Activated CD8-positive, alpha-beta memory T cell treated with anti-CD3 and anti-CD28 coated beads for 4 hours (primary cell): ENCODE measurements around the gene RNF113B.

Experiments
- DNase-seq, 2 donors: peaks; one replicate each; pipeline ENCODE4 v3.0.0-alpha.2; 2020; ENCODE audit warnings: low read depth in 2 of 2

RNF113B gene

DNA sequence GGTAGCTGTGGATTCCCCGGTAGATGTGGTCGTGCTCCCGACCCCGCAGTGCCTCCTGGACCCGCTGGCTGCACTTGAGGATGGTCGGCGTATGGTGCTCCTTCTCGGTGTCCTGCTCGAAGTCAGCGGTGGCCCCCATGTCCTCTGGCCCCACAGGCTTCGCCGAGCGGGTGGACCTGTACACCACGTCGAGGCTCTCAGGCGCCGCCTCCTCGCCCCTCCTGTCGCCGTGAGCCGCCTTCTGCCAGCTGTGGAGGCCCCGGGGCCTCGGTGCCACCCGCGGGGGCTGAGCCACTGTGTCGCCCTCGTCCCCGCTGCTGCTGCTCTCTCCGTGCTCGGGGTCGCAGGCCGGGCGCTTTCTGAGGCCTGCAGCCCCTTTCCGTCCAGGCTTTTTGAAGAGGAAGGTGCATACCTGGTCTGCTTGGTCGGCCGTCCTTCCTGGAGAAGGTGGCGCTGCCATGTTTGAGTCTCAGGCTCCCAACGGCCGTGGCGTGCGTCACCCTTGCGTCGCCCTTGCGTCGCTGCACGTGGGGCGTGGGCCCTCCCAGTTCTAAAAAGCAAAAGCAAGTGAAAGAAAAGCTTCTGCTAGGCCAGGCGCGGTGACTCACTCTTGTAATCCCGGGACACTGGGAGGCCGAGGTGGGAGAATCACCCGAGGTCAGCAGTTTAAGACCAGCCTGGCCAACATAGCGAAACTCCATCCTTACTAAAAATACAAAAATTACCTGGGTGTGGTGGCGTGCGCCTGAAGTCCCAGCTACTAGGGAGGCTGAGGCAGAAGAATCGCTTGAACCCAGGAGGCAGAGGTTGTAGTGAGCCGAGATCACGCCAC, at the start of gene RNF113B:
RNF113B (minus strand) TSS at position 493 of the 832 bp plus-strand sequence; CDS start at position 460, 33 bp downstream.
- DNase-seq, result no peak

DNA sequence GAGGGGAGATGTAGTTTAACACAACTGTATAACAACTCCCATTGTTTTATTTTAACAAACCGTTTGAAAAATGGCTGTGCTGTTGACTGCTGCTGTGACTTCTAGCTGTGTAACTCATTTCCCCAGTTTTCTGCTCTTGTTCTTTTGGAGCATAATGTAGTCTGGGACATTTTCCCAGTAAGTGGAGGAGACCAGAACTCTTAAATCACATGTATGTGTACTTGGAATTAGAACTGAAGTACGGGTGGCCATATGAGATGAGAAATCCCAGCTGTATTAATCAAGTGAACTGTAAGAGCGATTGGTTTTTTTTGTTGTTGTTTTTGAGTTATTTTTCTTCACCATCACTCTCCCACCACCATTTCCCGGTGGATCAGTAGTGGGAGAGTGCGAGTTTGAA, 49.4 kb upstream of the RNF113B start:
- DNase-seq, result no peak

DNA sequence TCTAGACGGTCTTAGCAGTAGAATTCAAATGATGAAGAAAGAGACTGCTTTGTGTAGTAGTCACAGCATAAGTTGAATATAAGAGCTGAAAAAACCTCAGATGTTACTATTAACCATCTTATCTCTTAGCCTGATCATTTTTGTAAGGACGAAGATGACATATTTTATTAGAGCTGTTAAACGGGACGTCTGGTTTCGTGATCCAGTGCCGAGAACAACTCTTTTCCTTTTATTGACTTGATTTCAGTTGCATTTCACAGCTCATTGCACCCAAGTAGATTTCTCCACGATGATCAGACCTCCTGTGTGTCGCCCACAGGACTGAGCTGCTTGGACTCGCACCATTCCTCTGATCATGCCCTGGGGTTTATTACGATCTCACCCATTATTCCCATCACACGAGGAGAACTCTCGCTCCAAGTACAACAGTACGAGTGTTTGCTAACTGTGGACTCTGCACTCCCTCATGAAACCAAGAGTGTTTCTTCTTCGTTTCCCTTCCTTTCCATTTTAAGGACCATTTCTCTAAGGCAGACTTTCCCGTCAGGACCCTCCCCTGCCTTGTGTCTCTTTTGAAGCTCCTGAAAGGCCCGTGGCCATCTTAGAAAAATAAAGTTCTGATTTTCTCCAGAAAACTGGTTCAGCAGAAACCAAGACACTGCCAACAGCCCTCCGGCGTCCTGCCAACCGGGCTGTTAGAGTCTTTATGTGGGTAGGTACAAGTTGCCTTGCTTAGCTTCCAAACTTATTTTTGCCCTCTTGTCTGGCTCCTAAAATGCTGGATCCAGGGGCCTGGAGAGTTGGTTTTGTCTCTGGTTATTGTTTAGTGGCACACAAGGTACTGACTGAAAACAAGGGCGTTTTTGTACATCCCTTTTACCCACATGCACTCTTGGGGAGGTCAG, 48.2 kb upstream of the RNF113B start:
- no peak for DNase-seq

DNA sequence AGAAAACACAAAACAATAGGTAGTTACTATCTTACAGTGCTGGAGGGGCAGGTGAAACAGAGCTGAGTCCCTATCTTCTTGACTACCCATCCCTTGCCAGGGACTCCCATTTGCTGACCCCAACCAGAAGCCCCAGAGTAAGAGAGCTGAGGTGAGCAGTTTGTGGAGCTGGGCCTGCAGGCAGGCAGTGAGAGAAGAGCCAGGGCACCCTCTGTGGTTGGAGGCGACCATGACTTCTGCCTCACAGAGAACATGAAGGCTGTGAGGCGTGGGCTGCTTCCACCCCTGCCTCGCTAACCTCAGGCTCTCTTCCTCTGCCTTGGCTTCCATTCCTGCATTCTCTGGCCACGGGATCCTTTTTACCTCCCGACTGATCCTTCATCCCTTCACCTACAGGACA, 47.5 kb upstream of the RNF113B start:
- DNase-seq, result no peak

DNA sequence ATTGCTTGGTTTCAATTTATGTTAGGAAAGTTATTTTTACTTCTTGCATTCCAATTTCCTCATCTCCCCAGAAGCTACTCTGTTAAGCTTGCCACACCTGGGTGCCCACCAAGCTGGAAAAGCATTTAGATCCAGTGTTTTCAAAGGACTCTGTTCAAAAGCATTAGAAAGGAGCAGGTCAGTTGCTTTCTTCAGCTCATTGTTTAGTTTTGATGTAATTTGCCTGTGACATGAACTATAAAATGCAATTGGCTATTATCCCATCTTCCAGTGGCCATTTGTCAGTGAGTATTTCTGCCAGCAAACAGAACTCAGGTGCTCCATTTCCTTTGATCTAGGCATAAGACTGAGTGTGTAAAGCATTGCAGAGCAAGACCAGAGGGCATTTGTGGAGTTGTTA, 46.7 kb upstream of the RNF113B start:
- no peak for DNase-seq

DNA sequence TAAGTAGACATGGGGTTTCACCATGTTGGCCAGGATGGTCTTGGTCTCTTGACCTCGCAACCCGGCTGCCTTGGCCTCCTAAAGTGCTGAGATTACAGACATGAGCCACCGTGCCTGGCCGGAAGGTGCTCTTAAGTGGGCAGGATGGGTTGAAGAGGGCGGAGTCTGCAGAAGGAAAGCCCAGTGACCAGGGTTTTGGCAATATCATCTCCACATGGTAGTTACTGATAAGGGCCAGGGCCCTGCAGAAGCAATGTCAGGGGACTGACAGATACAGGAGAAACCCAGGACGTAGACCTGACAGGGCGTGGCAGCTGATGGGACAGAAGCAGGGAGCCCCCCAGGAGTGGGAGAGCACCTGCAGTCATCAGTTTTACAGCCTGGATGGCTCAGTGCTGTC, 45.7 kb upstream of the RNF113B start:
- no peak for DNase-seq

DNA sequence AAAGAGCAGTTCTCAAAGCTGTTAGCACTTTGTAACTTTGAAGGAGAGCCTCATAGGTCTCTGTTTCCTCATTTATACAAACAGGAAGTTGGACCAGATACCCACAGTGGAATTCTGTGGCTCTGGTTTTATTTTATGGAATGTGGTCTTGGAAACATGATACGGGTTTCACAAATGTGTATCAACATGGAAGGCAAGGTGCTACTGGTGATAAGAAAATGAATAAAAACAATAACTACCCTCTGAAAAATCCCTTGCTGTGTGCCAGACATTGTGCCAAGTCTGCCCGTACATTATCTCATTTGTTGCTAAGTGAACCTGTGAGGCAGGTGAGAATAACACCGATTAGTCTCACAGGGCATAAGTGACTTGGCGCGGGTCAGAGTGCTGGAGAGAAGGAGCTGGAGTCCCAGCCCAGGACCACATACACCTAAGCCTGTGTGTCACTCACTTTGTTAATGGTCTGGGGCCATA, 45.0 kb upstream of the RNF113B start:
- DNase-seq, result no peak

DNA sequence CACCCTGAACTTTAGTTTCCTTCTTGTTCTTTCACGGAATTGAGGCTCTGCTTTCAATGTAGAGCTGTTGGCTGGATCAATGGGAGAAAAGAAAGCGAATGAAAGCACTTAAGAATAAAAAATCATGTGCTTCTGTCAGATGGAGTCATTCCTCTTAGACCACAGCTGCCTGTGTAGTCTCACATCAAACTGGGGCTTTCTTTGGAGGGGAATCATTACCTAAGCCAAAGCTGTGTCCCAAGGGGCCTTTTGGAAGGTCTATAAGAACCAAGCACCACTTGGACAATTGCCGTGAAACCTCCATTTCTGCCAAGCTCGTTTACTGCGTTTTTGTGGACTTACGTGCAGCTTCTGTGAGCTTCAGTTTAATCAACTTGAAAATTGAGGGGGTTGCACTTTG, 44.2 kb upstream of the RNF113B start:
- no peak for DNase-seq

DNA sequence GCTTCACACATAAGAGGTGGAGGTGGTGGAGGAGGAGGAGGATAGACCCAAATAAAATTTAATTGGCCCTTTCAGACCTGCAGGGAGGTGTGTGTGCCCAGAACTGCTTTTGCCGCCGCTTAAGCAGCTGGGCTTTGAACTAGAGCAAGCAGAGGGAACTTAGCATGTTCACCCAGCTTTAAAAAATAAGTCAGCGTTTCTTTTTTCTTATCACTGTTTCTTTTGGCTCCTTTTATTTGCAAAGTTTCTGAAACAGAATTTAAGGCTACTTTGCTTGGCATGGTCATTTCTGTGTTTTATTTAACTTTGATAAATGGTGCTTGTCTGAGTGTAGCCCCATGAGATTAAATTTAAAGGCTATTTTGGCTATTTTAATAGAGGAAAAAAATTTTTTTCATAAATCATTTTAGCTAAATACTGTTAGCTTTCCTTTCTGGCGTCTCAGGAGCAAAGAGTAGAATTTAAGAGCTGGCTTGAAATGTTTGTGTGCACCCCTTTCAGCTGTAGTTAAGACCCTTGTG, 43.3 kb upstream of the RNF113B start:
- DNase-seq, result no peak

DNA sequence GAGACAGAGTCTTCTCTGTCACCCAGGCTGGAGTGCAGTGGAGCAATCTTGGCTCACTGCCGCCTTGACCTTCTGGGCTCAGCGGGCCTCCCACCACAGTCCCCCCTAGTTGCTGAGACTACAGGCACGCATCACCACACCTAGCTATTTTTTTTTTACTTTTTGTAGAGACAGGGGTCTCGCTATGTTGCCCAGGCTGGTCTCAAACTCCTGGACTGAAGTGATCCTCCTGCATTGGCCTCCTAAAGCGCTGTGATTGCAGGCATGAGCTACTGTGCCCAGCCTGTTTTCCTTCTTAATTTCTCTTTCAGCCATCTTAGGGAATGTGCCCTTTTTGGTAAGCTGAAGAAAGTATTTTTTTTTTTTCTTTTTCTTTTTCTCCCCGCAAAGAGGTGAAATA, 42.6 kb upstream of the RNF113B start:
- DNase-seq, result no peak

DNA sequence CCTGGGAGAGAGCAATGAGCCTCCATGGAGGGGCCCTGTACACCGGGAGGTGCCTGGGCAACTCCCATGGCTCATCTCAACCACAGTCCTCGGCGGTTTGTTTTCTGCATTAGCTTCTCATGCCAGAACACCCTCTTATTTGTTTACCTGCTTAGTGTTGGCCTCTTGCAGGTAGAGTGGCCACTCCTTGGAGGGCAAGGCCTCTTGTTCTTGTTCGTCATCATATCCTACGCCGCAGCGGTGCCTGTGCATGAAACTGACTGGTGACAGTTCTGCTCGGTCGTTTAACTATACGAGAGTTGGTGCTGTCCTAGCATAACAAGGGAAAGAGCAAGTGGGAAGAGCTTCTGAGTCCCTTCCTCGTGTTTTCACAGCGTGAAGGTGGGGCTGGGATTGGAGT, 40.5 kb upstream of the RNF113B start:
- DNase-seq, result no peak

DNA sequence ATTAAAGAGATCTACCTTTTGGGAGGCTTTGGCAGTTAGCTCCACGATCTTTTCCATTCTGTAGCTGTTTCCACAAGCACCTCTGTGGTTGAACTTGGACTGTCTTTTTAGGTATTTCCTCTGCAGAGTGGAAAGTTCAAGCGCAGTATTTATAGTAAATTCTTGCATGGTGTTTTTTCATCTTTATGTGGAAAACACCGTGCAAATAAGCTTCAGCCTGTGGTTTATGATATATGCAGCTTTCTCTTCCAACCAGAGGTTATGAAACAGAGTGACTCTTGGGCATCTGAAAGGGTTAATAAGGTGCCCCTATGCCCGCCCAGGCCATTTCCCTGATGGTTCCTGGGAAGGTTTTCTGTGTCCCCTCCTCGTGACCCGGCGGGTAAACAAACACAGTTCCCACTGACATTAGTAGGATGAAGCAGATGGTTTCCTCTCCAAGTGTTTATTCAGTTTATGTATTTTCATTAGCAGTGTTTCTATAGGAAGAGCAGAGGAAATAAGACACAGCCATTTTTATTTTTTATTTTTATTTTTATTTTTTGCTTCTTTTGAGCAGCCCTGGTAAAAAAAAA, 39.7 kb upstream of the RNF113B start:
- DNase-seq, result no peak

DNA sequence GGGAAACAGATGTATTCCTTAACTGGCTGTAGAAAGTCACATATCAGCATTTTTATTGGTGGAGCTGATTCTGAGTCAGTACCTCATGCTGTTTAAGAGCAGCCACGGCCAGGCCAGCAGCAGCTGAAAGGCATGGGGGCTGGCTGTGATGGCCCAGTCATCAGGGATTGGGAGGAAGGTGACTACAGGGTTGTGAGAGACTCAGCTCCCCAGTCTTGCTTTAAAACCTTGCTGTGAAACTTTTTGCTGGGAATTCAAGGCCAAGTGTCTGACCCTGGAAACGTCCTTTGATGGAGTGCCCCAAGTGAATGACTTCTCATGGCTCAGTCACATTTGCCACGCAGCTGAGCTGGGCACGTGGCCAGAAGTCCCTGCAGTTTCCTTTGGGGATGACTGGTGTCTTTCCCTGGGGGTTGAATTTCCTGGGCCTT, 39.1 kb upstream of the RNF113B start:
- DNase-seq, result no peak

DNA sequence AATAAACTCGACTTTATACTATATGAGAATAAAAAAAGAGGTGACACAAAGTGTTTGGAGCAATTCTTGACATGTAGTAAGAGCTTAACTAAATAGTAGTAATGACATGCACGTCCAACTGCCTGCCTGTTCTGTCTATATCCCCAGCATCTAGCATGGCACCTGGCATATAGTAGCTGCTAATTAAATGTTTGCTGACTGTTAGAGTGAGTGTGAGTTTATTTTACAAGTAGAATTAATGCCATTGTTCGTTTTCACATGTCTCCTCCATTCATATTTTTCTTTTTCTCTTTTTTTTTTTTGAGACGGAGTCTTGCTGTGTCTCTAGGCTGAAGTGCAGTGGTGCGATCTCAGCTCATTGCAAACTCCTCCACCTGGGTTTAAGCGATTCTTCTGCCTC, 38.4 kb upstream of the RNF113B start:
- DNase-seq, result no peak

DNA sequence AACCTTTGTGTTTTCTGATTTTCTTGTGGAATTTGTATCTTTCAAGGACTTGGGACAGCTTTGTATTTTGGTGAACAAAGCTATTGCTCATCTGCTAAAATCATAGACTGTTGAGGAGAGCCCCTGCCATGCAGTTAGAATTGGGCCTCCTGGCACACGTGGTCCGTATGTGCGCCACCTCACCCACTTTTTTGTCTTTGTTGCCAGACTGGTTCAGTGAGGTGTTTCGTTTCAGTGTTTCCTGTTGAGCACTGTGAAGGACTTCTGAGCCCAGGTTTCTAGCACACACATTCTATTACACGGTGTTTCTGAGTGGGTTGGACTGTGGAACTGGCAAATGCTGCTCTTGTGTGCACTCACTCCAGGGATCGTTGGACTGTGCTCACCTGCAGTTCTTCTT, 37.6 kb upstream of the RNF113B start:
- no peak for DNase-seq

DNA sequence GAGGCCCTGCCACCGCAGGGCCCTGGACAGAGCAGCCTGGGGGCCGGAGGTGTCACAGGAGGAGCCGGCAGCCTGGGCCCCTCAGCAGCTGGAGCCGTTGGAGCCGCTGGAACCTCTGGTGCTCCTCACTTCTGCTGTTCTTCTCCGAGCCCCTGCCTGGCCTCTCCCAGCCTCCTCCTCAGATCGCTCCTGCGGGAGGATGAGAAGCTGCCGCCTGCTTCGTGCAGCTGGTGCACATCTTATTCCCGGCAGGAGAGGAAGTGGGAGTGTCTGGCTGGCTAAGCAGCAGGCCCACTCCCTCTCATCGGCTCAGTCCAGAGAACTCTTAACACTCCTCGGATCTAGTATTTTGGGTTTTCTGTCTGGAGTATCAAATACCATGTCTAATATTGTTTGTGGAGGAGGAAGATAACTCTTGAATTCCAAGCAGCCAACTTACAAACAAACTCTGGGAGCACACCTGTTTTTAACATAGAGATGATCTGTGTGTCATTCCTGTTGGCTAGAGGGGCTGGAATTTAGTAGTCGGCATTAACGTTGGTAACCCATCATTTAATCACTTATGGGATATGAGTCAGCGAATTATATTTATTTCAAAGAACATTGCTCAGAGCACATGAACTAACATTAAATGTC, 37.1 kb upstream of the RNF113B start:
- DNase-seq, result no peak

DNA sequence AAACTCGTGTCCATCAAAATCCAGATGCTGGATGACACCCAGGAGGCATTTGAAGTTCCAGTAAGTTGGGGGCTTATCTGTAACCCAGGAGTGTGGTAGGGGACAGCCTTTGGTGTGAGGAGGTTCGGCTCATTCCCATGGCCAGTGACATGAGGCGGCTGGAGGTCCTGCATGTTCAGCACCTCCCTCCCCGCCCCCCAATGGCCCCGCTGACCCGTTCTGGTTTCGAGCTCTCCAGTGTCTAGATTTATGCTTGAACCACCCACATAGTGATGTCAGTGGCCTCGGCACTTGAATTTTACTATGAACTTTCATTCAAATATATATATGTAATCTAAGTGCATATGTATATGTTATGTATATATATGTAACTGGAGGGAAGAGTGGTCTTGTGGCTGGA, 36.3 kb upstream of the RNF113B start:
- no peak for DNase-seq

DNA sequence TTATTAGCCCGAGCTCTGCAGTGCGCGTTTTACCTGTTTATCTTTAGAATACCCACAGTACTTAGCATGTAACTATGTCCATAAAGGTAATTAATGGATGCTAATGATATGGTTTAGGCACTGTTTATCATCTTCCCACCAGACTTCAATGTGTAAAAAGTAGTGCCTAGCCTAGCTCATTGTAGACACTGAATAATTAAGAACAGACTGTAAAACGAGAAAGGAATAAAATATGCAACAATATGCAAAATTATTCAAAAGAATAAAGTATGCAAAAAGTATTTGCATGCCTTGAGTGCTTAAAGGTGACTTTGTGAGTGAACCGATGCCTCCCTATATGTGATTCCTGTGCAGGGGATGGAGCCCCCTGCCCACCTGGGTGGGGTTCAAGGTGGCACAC, 35.7 kb upstream of the RNF113B start:
- no peak for DNase-seq

DNA sequence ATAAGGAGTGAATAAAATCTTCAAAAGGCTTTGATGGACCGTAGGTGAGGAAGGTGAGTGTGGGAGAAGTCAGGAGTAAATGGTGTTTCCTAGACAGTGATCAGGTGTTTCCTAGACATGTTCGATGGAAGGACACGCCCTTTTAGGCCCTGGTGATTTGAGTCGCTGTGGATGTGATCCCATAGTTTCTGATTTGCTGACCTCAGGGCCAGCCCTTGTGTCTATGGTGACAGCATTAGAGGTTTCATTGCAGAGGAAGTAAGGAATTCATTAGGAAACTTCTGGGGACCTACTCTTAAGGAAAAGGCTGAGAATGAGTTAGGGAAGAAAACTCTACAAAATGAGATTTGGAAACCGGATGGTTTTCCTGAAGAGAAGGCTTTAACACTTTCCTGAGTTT, 31.5 kb upstream of the RNF113B start:
- DNase-seq, result no peak

DNA sequence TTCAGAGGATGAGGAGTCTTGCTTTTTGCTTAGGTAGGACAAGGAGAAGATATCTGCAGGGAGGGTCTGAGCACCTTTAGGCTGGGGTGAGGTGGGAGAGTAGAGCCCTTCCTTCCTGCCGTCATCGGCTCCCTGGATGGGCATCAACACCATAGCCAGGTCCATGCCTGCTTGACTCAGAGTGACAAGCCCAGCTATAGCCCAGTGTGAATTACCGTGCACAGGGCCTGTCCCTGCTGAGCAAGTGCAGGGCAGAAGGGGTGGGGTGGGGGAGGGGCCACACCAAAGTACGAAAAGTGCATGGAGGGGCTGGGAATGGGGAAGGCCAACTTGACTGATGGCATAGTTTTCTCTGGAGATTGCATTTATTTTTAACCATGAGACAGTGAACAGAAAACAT, 30.3 kb upstream of the RNF113B start:
- no peak for DNase-seq

DNA sequence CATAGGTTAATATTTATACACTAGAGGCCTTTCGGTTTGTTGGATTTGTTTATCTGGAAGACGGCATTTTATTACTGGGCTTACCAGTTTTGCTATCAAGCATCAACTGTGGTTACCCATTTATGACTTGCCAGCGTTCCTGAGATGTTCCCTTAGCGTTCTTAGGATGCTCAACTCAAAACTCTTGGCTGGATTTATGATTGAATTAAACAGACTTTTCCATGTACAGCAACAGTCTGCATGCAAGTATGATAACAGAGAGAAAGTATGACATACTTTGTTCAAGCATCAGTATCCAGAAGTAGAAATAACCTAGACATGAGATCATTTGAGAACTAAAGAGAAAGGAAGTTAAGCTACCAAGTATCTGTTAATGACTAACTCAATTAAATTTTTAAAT, 29.9 kb upstream of the RNF113B start:
- no peak for DNase-seq

DNA sequence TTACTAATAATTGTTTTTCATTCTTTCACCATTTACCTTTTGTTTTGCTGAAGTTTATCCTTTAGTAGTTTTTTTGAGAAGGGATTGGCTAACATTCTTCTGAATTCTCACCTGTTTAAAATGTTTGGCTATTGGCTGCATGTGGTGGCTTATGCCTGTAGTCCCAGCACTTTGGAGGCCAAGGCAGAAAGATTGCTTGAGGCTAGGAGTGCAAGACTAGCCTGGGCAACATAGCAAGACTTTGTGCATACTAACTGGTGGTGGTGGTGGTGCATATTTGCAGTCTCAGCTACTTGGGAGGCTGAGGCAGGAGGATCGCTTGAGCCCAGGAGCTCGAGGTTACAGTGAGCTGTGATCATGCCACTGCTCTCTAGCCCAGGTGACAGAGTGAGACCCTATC, 27.5 kb upstream of the RNF113B start:
- DNase-seq, result no peak
